ENCODE measurements around the gene SFTPB. TPM values are rescaled to one million over a fixed set of nuclear protein-coding genes. Genes with fewer than 3 reads are reported as not detected.
"Not testable (repeated sequence)": the region's sequence is repeated elsewhere in the genome, so short reads cannot be mapped to it uniquely, and the experiment has no call there.

SFTPB gene
- total RNA-seq, 1 experiment from 2014 or later = not detected

DNA sequence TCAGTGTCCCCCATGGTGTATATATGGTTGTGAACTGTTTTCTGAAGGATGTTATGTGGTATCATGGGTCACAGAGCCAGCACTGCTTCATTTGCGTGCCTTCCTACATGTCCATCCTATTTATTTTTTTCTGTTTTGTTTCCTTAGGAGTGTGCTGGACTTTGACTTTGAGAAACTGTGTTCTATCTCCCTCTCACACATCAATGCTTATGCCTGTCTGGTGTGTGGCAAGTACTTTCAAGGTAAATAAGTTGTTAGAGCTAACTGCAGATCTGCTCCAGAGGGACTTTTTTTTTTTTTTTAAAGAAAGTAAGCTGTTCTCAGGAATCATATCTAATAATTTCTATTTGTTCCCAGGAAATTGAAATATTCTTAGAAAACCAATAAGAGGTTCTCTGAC lies 46.7 kb downstream of the SFTPB start:
- no peak overlapping the region for H3K27ac Mint-ChIP-seq (ENCODE audit: unreplicated experiment)
- no peaks in the 10 kb centered on the region for H3K9me3 Mint-ChIP-seq (ENCODE audit: low read depth, unreplicated experiment)
- CTCF ChIA-PET = interaction anchor here (0.8 kb wide), 1 partner anchor 16 kb away, joined by 3 read pairs; no protein-coding TSS in a partner anchor
- no peak for TF ChIP-seq CTCF (IDR thresholded peaks at IDR 0.05; ENCODE audit: unreplicated experiment)
- no TSS peak for BruUV-seq (replicated peaks)
- H3K36me3 Mint-ChIP-seq (ENCODE audit: insufficient read depth, unreplicated experiment) = peaks cover 66% of the 10 kb centered on the region
- no peak overlapping the region for H3K4me3 Mint-ChIP-seq (ENCODE audit: low read depth, unreplicated experiment)
- no peaks in the 10 kb centered on the region for H3K4me1 Mint-ChIP-seq (ENCODE audit: low read depth, unreplicated experiment)
- intact Hi-C loops (cut with micrococcal nuclease; ENCODE audit: unreplicated experiment) = no loop called here
- DNase-seq = no peak
- H3K27me3 Mint-ChIP-seq (ENCODE audit: unreplicated experiment) = no peaks in the 10 kb centered on the region

- H3K27ac Mint-ChIP-seq (ENCODE audit: unreplicated experiment) = no peak overlapping the region
- no peaks in the 10 kb centered on the region for H3K9me3 Mint-ChIP-seq (ENCODE audit: low read depth, unreplicated experiment)
- CTCF ChIA-PET = interaction anchor here (0.7 kb wide), 2 partner anchors 35 to 201 kb away, joined by 3 to 4 read pairs; no protein-coding TSS in a partner anchor
- peaks cover 62% of the 10 kb centered on the region for H3K36me3 Mint-ChIP-seq (ENCODE audit: insufficient read depth, unreplicated experiment)
- DNase-seq = no peak
- no TSS peak for BruUV-seq (replicated peaks)
- no peak for TF ChIP-seq CTCF (IDR thresholded peaks at IDR 0.05; ENCODE audit: unreplicated experiment)
- no peaks in the 10 kb centered on the region for H3K27me3 Mint-ChIP-seq (ENCODE audit: unreplicated experiment)
- intact Hi-C loops (cut with micrococcal nuclease; ENCODE audit: unreplicated experiment) = no loop called here
- H3K4me1 Mint-ChIP-seq (ENCODE audit: low read depth, unreplicated experiment) = no peaks in the 10 kb centered on the region
- no peak overlapping the region for H3K4me3 Mint-ChIP-seq (ENCODE audit: low read depth, unreplicated experiment)
Observed at GRCh38 chr2:85619617-85620016, 48.4 kb downstream of the SFTPB start.

- H3K27me3 Mint-ChIP-seq (ENCODE audit: unreplicated experiment); intact Hi-C loops (cut with micrococcal nuclease; ENCODE audit: unreplicated experiment); BruUV-seq (replicated peaks); H3K4me1 Mint-ChIP-seq (ENCODE audit: low read depth, unreplicated experiment); CTCF ChIA-PET; H3K9me3 Mint-ChIP-seq (ENCODE audit: low read depth, unreplicated experiment); DNase-seq: not testable (repeated sequence)
- peak overlapping the region; percentile 66 for H3K27ac Mint-ChIP-seq (ENCODE audit: unreplicated experiment)
- peak overlapping the region; percentile 81 for H3K4me3 Mint-ChIP-seq (ENCODE audit: low read depth, unreplicated experiment)
- H3K36me3 Mint-ChIP-seq (ENCODE audit: insufficient read depth, unreplicated experiment) = peaks cover 53% of the 10 kb centered on the region
Observed at GRCh38 chr2:85617723-85618122, 50.3 kb downstream of the SFTPB start.

DNA sequence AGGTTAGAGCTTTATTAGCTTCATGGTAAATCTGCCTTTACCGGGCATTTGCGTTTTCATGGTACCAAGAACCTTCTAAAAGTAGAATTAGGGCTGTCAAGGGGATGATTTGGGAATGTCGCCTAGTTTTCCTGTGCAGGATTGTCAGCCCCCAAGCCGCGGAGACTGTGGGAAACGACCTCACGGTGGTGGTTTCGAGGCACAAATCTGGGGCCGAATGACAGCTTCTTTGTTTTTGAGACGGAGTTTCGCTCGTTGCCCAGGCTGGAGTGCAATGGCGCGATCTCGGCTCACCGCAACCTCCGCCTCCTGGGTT lies 52.6 kb downstream of the SFTPB start:
- TF ChIP-seq CTCF (IDR thresholded peaks at IDR 0.05; ENCODE audit: unreplicated experiment) = no peak
- intact Hi-C loops (cut with micrococcal nuclease; ENCODE audit: unreplicated experiment) = no loop called here
- BruUV-seq (replicated peaks) = no TSS peak
- H3K9me3 Mint-ChIP-seq (ENCODE audit: low read depth, unreplicated experiment) = no peaks in the 10 kb centered on the region
- CTCF ChIA-PET = no interaction called here
- peaks cover 51% of the 10 kb centered on the region for H3K36me3 Mint-ChIP-seq (ENCODE audit: insufficient read depth, unreplicated experiment)
- no peaks in the 10 kb centered on the region for H3K4me1 Mint-ChIP-seq (ENCODE audit: low read depth, unreplicated experiment)
- H3K27me3 Mint-ChIP-seq (ENCODE audit: unreplicated experiment) = no peaks in the 10 kb centered on the region
- DNase-seq = no peak
- H3K4me3 Mint-ChIP-seq (ENCODE audit: low read depth, unreplicated experiment) = peak overlapping the region; percentile 81
- no peak overlapping the region for H3K27ac Mint-ChIP-seq (ENCODE audit: unreplicated experiment)

DNA sequence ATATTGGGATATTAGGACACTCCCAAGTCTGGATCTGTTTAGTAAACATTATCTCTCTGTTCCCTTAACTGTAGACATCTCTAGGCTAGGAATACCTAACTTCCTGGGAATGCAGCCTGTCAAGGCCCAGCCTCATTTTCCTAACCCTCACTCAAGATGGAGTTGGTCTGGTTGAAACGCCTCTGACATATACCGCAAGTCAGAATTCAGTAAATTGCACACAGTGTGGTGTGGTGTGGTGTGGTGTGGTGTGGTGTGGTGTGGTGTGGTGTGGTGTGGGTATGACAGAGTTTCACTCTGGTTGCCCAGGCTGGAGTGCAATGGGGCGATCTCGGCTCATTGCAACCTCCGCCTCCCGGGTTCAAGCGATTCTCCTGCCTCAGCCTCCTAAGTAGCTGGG lies 53.2 kb downstream of the SFTPB start:
- H3K9me3 Mint-ChIP-seq (ENCODE audit: low read depth, unreplicated experiment); H3K4me1 Mint-ChIP-seq (ENCODE audit: low read depth, unreplicated experiment); intact Hi-C loops (cut with micrococcal nuclease; ENCODE audit: unreplicated experiment); BruUV-seq (replicated peaks); CTCF ChIA-PET; H3K4me3 Mint-ChIP-seq (ENCODE audit: low read depth, unreplicated experiment); H3K27ac Mint-ChIP-seq (ENCODE audit: unreplicated experiment); DNase-seq; H3K27me3 Mint-ChIP-seq (ENCODE audit: unreplicated experiment): not testable (repeated sequence)
- peaks cover 57% of the 10 kb centered on the region for H3K36me3 Mint-ChIP-seq (ENCODE audit: insufficient read depth, unreplicated experiment)

Data from Calu3 (cell line).